GM19438 (cell line): ENCODE results near the gene TUB.

ENCODE experiments used
- ATAC-seq: cut with Tn5 transposase; IDR thresholded peaks from one replicate; pipeline ENCODE4 v1.9.1; 2021; ENCODE audit warnings: low read depth; ENCODE audit not compliant: unreplicated experiment

The TUB gene

DNA sequence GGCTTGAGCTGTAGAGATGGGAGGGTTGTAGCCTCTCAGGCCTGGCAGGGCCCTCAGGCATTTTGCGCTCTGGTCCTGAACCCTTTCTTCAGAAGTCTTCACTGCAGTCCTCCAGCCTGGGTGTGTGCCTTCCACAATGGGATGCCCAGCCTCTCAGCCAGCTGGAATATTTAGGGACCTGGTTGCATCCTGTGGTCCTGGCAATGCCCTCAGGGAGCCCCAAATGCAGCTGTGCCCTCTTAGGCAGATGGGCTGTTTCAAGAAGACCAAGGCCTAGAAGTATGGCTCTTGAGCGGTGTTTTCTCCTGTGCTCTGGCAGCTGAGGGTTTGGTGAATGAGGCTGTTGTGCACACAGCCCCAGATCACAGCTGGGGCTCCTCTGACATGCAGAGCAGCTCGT is 6.7 kb downstream of the TUB start:
- ATAC-seq = no peak

DNA sequence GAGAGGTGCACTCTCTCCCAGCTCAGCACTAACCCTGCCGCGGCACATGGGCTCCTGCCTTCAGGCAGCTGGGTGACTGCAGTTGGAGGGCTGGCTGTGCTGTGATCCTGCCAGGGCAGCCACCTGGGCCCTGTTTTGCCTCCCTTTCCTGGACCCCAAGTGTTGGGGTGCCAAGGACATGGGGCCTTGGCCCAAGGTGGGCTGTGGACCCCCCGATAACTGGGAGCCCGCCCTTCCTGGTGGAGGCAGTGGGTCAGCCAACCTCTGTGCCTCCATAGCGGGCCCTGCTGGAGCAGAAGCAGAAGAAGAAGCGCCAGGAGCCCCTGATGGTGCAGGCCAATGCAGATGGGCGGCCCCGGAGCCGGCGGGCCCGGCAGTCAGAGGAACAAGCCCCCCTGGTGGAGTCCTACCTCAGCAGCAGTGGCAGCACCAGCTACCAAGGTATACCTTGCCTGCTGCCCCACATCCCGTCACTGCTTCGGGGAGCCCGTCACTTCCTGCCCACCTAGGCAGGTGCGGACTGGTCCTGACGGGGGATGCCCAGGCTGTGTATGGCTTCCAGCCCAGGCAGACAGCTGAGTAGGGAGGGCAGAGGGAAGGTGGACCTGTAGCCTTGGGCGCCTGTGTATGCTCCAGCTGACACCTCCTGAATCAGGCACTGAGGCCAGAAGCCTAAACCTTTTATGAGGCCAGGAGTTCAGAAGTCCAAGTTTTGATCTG is 8.9 kb downstream of the TUB start:
- no peak for ATAC-seq

DNA sequence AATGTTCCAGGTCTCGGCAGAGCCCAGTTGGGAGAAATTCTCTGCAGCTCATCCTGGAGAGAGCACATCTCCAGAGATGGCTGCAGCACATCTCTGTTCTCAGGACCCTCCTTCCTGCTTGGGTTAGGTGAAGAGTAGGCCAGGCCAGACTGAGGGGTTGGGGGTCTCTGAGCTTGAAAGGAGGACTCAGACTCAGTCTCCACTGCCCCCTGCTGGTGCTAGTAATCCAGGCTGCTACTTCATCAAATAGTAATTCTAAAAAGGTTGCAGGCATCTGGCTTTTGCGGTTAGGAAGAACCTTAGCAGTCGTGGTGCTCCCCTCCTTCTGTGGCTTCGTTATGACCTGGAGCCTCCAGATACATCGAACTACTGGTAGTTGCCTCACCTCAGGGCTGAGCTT is 9.7 kb downstream of the TUB start:
- no peak for ATAC-seq

DNA sequence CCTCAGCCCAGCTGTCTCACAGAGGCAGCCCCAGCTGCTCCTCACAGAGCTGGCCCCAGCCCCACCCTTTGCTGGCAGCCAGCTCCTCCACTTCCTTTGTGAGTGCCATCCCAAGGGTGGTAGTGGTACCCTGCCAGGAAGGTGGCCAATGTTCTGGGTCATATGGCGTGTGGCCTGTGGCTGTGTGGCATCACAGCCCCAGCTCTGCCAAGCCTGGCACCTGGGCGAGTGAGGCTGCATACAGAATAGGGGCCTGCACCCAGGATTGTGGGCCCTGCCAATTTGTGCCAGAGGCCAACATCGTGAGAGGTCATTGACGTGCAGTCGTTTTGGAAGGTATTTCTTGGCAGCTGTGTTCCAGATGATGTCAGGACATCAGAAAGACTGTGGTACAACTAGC is 10.7 kb downstream of the TUB start:
- no peak for ATAC-seq

DNA sequence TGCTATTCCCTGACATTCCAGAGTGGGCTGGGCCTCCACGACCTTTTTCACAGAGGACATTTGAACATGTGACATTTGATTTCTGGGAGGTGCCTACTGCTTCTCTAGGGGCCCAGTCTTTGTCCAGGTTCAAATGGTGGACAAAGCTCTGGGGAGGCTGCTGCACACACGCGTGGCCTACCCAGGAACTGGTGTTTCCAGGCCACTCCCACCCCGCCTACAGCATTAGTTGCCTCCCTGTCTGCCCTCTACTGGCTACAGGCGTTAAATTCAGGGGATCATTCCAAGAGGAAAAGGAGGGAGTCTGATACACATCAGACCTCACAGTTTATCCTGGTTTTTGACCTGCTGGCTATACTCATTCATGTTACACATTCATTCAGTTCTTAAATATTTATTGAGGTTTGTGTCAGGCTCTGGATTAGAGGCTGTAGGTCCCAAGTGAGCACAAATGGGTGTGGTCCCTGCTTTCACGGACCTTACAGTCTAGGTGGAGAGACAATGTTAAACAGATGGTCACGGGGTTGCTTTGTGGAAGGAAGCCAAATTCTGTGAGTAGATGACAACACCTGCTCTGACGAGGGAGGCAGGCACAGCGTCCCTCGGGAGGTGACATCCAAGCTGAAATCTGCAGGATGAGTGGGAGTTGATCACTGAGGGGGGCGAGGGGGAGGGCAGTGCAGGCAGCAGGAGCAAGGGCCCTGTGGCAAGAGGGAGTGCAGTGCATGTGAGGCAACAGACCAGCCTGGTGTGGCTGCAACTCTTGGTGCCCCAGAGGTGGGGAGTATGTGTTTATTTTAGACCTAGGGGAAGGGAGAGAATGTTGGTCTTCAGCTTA is 11.8 kb downstream of the TUB start:
- ATAC-seq = peak; percentile 87

DNA sequence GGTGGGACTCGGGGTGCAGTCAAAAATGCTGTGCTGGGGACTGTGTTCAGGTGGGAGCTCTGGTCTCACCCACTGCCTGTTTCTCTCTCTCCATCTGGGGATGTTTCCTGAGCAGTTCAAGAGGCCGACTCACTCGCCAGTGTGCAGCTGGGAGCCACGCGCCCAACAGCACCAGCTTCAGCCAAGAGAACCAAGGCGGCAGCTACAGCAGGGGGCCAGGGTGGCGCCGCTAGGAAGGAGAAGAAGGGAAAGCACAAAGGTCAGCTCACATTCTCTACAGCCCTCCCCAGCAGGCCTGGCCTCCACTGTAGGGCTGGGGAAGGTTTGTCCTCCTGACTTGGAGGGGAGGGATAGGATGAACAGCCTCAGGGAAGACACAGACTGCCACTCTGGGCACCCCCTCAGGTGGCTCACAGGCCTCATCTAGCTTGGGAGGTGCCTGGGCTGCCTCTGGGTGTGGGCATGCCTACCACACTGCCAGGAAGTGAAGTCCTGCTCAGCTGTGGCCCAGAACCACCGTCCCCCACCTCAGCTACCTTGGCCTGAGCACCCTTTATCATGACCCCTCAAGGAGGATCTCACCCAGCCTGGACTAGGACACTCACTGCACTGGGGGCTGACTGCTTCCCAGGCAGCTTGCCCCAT is 13.0 kb downstream of the TUB start:
- no peak for ATAC-seq

DNA sequence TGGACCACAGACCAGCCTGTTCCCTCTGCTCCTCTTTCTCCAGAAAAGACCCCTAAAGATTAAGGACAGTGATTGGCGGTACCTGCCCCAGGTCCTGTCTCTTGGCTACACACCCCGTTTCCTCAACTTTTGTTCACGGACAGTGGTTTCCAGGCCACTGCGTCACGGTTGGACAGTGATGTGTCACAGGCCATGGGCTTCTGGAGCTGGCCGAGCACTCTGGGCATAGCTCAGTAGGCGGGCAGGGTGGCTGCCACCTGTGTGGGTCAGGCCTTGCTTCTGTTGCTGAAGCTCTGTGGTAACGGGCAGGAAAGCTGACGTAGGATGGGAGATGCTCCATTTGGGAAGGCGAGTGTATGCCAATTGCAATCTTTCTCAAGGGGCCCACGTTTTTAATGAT is 13.6 kb downstream of the TUB start:
- no peak for ATAC-seq

DNA sequence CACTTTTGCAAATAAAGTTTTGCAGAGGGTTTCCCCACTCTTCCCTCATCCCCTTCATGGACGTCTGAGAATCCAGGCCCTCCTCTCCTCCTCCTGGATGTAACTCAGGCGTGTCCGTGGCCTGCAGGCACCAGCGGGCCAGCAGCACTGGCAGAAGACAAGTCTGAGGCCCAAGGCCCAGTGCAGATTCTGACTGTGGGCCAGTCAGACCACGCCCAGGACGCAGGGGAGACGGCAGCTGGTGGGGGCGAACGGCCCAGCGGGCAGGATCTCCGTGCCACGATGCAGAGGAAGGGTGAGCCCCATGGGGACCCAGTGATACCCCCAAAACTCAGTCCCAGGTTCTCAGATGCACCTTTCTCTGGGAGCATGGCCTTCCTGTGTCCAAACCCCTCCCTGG is 14.4 kb downstream of the TUB start:
- ATAC-seq = no peak

DNA sequence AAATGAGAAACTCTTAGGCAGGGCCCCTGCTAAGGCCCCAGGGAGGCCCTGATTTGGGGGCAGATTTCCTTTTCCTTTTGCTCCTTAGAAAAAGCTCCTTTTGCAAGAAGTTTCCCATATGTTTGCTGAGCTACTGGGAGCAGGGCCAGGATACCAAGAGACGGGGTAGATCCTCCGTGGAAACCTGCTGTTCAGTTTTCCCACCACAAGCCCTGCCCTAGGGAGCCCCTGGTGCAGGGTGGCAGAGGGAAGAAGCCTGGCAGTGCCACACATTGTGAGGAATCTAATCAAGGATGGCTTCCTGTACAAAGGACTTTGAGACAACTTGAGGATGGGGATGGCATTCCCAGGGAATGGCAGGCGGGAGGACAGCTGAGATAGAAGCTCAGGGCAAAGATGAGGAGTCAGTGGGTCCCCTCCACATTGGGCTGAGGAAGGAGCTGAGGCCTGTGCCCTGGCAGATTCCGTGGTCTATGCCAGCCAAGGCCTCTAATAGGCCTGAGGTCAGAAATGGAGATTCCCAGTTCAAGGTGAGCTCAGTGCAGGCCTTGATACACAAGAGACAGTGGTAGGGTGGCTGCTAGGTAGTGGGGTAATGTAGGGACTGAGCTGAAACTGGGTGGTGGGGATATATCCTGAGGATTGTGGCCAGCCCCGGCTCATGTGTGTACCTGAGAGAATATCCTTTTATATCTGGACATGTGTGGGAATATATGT is 15.0 kb downstream of the TUB start:
- ATAC-seq = no peak

DNA sequence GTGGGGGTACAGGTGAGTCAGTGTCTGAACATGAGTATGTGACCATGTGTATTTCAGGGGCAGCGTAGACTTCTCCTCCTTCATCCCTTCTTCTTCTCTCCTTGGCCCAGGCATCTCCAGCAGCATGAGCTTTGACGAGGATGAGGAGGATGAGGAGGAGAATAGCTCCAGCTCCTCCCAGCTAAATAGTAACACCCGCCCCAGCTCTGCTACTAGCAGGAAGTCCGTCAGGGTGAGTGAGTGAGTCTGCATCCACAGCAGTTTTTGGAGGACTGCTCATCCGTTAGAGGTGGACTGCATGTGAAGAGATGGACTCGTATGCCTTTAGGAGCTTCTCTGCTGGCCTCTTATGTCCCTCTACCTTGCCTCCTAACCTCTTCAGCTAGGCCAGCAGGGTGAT is 15.6 kb downstream of the TUB start:
- ATAC-seq = no peak

DNA sequence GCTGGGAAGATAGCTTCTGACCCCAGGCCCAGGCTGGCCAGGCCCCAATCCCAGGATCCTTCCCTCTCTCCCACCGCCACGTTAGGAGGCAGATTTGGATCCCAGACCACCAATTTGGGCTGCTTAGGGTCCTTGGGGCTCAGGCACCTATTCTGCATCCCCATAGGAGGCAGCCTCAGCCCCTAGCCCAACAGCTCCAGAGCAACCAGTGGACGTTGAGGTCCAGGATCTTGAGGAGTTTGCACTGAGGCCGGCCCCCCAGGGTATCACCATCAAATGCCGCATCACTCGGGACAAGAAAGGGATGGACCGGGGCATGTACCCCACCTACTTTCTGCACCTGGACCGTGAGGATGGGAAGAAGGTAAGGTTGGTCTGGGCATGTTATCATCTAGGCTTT is 16.1 kb downstream of the TUB start:
- ATAC-seq = no peak

DNA sequence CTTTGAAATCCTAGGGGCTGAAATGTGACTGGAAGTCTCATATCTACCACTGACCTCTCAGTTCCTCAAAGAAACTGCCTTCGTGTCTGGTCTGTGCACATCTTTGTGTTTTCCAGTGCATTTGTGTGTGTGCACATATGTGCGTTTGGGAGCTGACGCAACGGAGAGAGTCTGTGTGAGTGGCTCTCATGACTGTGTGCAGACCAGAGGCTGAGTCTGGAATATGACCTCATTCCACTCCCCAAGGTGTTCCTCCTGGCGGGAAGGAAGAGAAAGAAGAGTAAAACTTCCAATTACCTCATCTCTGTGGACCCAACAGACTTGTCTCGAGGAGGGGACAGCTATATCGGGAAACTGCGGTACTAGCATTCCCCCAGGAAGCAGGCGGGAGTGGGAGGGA is 16.5 kb downstream of the TUB start:
- ATAC-seq = no peak

DNA sequence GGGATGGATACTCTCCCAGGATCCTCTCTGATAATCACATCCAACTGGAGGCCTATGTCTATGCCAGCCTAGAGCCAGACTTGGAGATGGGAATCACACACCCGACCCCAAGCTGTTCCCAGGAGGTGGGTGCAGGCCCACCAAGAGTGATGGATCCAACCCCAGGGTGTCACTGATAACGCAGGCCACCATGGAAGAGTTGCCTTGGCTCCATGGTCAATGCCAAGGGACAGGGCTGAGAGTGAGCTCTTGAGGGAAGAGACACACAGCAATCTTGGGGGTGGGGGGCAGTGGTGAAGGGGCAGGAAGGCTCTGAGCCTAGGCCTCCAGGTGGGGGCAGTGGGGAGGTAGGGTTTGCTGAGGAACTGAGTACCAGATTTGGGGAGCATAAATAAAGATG is 16.9 kb downstream of the TUB start:
- ATAC-seq = no peak

DNA sequence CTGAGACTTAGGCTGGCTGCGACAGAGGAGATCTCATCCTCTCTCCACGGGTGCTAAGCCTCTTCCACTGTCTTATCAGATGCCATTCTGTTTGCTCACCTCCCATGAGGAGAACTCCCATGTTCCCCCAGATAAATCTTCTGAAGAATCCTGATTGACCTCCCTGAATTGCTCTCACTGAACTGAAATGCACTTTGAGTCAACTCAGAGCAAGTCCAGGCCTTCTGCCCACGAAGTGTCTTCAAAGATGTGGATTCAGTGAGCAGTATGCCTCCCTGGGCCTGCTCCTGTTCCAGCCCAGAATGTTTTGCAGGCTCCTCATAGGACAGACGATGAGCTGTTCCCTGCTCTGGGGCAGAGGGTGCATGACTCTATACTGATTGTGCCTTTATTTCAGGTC is 17.4 kb downstream of the TUB start:
- ATAC-seq = no peak

DNA sequence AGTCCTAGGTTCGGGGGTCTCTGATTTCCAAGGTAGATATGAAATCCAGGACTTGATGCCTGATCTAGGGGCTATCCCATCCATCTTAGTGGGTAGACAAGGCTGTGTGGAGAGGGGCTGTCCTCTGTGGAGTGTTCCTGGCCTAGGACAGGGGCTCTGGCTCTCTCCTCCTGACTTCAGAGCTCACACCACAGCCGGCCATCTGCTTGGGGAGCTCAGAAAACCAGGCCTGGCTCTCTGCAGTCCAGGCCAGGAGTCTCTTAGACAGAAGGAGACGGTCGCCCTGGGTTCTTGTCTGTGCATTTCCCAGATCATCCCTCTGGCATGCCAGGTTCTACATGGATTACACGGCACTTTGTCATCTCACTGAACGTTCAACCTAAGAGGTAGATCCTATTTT is 17.9 kb downstream of the TUB start:
- no peak for ATAC-seq

DNA sequence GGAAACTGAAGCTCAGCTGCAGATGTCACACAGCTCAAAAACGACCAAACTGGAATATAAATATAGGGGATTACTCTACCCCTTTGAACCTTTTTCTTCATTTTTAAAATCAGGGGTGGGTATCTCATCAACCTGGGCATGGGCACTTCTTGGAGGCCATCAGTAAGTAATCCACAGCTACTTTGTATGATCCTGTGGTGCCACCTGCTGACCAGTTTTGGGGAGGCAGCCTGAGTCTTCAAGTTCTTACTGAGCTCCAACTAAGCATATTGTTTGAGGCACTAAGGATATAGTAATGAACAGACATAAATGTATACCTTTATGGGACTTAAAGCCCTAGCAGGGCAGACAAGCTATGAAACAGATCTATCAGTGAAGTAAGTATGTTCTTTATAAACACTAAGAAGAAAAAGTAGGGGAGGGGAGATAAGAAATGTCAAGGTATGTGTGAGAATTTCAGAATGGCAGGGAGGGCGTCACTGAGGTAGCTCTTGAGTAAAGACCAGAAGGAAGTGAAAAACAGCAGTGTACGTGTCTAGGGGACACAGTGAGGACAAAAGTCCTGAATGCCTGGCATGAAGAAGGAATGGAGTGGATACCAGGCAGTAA is 18.4 kb downstream of the TUB start:
- peak; percentile 70 for ATAC-seq

DNA sequence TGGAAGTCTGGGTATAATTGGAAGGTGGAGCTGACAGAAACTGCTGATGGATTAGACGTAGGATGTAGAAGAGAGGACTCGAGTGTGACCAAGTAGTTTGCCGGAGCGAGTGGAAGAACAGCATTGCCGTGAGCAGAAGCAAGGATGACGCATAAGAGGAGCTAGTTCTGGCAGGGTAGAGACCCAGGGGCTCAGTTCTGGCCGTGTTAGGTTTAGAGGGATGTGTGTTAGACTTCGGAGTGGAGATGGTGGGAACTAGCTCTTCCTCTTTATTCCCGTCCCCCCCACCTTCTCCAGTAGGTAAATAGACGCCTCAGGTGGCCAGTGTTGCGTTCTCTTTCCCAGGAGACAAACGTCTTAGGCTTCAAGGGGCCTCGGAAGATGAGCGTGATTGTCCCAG is 19.1 kb downstream of the TUB start:
- no peak for ATAC-seq

DNA sequence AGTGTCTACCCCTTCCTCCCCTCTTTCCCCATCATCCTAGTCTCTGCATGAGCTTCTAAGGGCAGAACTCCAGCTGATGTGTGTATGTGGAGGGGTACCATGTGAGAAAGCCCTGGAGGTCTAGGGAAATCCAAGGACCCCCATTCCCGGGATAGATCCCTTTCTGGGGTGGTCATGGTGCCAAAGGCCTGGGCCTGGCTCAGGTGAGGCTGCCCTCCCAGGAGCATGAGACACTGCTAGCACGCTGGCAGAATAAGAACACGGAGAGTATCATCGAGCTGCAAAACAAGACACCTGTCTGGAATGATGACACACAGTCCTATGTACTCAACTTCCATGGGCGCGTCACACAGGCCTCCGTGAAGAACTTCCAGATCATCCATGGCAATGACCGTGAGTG is 19.6 kb downstream of the TUB start:
- ATAC-seq = no peak

DNA sequence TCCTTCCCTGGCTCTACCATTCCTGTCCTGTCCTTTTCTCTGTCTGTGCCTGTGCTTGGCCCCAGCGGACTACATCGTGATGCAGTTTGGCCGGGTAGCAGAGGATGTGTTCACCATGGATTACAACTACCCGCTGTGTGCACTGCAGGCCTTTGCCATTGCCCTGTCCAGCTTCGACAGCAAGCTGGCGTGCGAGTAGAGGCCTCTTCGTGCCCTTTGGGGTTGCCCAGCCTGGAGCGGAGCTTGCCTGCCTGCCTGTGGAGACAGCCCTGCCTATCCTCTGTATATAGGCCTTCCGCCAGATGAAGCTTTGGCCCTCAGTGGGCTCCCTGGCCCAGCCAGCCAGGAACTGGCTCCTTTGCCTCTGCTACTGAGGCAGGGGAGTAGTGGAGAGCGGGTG is 20.4 kb downstream of the TUB start:
- ATAC-seq = no peak

DNA sequence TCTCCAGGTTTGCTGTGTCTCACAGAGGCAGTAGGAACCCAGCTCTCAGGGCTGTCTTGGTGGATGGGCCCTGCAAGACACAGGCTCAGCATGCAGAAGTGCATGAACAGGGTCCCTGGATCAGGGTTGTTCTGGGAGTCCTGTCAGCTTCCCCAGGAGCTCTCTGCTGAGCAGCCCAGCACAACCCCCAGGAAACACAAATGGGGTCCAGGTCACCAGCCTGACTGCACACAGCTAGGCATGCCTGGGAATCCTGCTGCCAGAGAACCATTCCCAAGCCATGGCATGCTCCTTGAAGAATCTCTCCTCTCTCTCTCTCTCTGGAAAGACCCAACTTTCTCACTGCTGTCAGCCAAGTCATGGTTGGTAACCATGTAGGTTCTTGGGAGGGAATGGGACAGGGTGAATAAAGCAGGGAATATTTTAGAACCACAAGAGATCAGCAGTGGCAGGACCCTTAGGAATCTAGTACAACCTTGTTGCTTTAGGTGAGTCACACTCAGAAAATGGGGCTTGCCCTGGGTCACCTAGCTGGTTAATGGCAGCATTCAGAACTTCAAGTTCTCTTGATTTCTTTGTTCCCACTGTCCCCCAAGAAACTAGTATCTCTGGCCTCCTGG is 21.4 kb downstream of the TUB start:
- no peak for ATAC-seq
